Measurements from ENCODE around the gene INKA1. TPM values are rescaled to one million over a fixed set of nuclear protein-coding genes. Genes with fewer than 3 reads are reported as not detected.

The INKA1 gene
- total RNA-seq = 4.7 and 11.0 TPM in 2 replicates

- H3K4me3 ChIP-seq (ENCODE audit: low read depth, low read length) = peak within 1 kb of the TSS; percentile 93
- TF ChIP-seq, protein P1, sequence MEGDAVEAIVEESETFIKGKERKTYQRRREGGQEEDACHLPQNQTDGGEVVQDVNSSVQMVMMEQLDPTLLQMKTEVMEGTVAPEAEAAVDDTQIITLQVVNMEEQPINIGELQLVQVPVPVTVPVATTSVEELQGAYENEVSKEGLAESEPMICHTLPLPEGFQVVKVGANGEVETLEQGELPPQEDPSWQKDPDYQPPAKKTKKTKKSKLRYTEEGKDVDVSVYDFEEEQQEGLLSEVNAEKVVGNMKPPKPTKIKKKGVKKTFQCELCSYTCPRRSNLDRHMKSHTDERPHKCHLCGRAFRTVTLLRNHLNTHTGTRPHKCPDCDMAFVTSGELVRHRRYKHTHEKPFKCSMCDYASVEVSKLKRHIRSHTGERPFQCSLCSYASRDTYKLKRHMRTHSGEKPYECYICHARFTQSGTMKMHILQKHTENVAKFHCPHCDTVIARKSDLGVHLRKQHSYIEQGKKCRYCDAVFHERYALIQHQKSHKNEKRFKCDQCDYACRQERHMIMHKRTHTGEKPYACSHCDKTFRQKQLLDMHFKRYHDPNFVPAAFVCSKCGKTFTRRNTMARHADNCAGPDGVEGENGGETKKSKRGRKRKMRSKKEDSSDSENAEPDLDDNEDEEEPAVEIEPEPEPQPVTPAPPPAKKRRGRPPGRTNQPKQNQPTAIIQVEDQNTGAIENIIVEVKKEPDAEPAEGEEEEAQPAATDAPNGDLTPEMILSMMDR (IDR thresholded peaks at IDR 0.05; ENCODE audit: insufficient read depth, low read depth, low read length) = peak; percentile 80
- DNase-seq (ENCODE audit: low read depth) = peak; percentile 83
These were observed at the start of gene INKA1 for GRCh38 chr3:49802719-49803464. Gene INKA1 (plus strand): TSS chr3:49803261. CDS start chr3:49803393, 132 bp downstream.

GRCh38 chr3:49754536-49754935 is 48.5 kb upstream of the INKA1 start:
- H3K4me3 ChIP-seq (ENCODE audit: low read depth, low read length) = no peak overlapping the region
- TF ChIP-seq, protein P1 (IDR thresholded peaks at IDR 0.05; ENCODE audit: insufficient read depth, low read depth, low read length) = no peak
- no peak for DNase-seq (ENCODE audit: low read depth)

DNA sequence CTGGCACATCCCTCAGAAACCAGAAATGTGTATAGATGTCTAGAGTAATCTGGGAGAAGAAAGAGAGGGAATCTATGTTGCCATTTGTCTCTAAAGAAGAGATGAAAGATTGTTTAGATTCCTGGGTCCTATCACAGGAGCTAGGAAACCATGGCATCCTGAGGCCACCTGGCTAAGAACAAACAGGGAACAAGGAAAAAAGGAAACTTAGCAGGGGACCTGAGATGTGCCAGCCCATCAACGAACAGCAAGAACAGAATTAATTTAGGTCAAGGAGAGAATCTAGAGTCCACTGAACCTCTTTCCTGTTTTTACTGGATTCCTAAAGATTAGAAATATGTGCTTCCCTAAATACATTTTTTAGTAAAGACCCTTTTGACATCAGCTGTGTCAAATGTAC is 47.0 kb upstream of the INKA1 start:
- TF ChIP-seq, protein P1 (IDR thresholded peaks at IDR 0.05; ENCODE audit: insufficient read depth, low read depth, low read length) = no peak
- no peak for DNase-seq (ENCODE audit: low read depth)
- H3K4me3 ChIP-seq (ENCODE audit: low read depth, low read length) = no peak overlapping the region

DNA sequence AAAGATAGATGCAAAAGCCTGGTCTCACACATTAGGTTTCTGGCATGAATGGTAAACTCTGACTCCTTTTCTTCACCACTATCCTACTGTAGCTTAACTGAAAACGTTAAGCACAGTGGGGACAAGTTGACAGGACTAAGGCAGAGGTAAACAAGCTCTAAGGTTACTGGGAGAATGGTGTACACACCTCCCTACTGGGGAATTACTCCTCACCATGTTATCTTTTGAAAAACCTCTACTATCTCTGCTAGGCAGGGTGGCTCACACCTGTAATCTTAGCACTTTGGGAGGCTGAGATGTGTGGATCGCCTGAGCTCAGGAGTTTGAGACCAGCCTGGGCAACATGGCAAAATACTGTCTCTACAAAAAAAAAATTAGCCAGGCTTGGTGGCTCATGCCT is 45.9 kb upstream of the INKA1 start:
- no peak overlapping the region for H3K4me3 ChIP-seq (ENCODE audit: low read depth, low read length)
- TF ChIP-seq, protein P1 (IDR thresholded peaks at IDR 0.05; ENCODE audit: insufficient read depth, low read depth, low read length) = no peak

GRCh38 chr3:49759226-49759625 is 43.8 kb upstream of the INKA1 start:
- DNase-seq (ENCODE audit: low read depth) = peak; percentile 8
- TF ChIP-seq, protein P1 (IDR thresholded peaks at IDR 0.05; ENCODE audit: insufficient read depth, low read depth, low read length) = no peak
- H3K4me3 ChIP-seq (ENCODE audit: low read depth, low read length) = no peak overlapping the region

More for the DNA sequence above, 45.9 kb upstream of the INKA1 start:
- DNase-seq (ENCODE audit: low read depth) = no peak

DNA sequence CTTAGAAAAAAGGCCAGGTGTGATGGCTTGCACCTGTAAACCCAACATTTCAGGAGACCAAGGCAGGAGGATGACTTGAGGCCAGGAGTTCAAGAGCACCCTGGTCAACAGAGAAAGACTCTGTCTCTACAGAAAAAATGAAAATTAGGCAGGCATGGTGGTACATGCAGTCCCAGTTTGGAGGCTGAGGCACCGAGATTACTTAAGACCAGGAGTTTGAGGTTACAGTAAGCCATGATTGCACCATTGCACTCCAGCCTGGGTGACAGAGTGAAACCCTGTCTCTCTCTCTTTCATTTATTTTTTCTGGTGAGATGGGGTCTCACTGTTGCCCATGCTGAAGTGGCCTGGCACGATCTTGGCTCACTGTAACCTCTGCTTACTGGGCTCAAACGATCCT is 41.4 kb upstream of the INKA1 start:
- TF ChIP-seq, protein P1 (IDR thresholded peaks at IDR 0.05; ENCODE audit: insufficient read depth, low read depth, low read length) = no peak
- DNase-seq (ENCODE audit: low read depth) = peak; percentile 15
- H3K4me3 ChIP-seq (ENCODE audit: low read depth, low read length) = no peak overlapping the region
